Small intestine (tissue), 7 donors: ENCODE measurements around the gene PIWIL4. TPM values are rescaled to one million over a fixed set of nuclear protein-coding genes. Genes with fewer than 3 reads are reported as not detected.
"Not testable (repeated sequence)": the region's sequence is repeated elsewhere in the genome, so short reads cannot be mapped to it uniquely, and the experiment has no call there.

ENCODE experiments used
- DNase-seq, 2 donors: peaks; one replicate each; pipeline versions ENCODE4 v3.0.0 to v3.0.0-alpha.2; 2013
- FAIRE-seq: peaks from 2 replicates; lab custom pipeline; 2012; peaks lifted over from hg19 to GRCh38; lab: Jason Lieb, UNC
- H3K27ac ChIP-seq, 3 donors: one replicate each; pipeline ENCODE4 v1.5.1; 2013; ENCODE audit warnings: low read length in 2 of 3, mild to moderate bottlenecking in 2 of 3, control low read depth in 1 of 3, inconsistent platforms in 1 of 3, low read depth in 1 of 3, moderate library complexity in 1 of 3
- H3K27me3 ChIP-seq, 3 donors: one replicate each; pipeline ENCODE4 v1.6.1; 2013; ENCODE audit warnings: low read length in 3 of 3, inconsistent platforms in 1 of 3; ENCODE audit not compliant: control insufficient read depth in 3 of 3, insufficient read depth in 3 of 3
- H3K36me3 ChIP-seq, 3 donors: one replicate each; pipeline ENCODE4 v1.6.1; 2013; ENCODE audit warnings: low read length in 3 of 3, inconsistent platforms in 1 of 3, low read depth in 1 of 3, mild to moderate bottlenecking in 1 of 3, moderate library complexity in 1 of 3; ENCODE audit not compliant: control insufficient read depth in 3 of 3, insufficient read depth in 2 of 3
- H3K4me1 ChIP-seq, 3 donors: one replicate each; pipeline ENCODE4 v1.6.1; 2013; ENCODE audit warnings: low read length in 2 of 3, inconsistent platforms in 1 of 3, low read depth in 1 of 3, mild to moderate bottlenecking in 1 of 3, moderate library complexity in 1 of 3; ENCODE audit not compliant: control insufficient read depth in 3 of 3, insufficient read depth in 2 of 3
- H3K4me3 ChIP-seq, 3 donors: one replicate each; pipeline ENCODE4 v1.5.1; 2013; ENCODE audit warnings: low read length in 3 of 3, control low read depth in 1 of 3, inconsistent platforms in 1 of 3, low read depth in 1 of 3, mild to moderate bottlenecking in 1 of 3, moderate library complexity in 1 of 3
- H3K9me3 ChIP-seq, 2 donors: one replicate each; pipeline ENCODE4 v1.6.1; 2013; ENCODE audit warnings: low read depth in 1 of 2, low read length in 1 of 2; ENCODE audit not compliant: control insufficient read depth in 2 of 2, insufficient read depth in 1 of 2
- WGBS, 3 donors: extraction: QIAGEN DNeasy Blood & Tissue Kit; methylation state at CpG; one replicate each; pipeline ENCODE4 v1.1.7; 2013; 5-methylcytosine and 5-hydroxymethylcytosine counted together
- polyA plus RNA-seq, 4 donors: library from polyadenylated mRNA; stranded (reverse) in 3 of 4; unstranded in 1 of 4; fragments of 200-250 nt in 3 of 4; fragments of 120-200 nt in 1 of 4; gene quantifications; one replicate each; pipeline versions ENCODE4 v1.2.1 to v1.2.3, GENCODE V29; 2013
- donor health status: healthy with polysubstance abuse.
- donor health status: control.
- donor health status: control.
- donor health status: Bipolar disorder and iron deficiency.
- donor health status: healthy.

PIWIL4 gene
- polyA plus RNA-seq, 4 donors, result 8.0 to 23.5 (median 16.2) TPM

DNA sequence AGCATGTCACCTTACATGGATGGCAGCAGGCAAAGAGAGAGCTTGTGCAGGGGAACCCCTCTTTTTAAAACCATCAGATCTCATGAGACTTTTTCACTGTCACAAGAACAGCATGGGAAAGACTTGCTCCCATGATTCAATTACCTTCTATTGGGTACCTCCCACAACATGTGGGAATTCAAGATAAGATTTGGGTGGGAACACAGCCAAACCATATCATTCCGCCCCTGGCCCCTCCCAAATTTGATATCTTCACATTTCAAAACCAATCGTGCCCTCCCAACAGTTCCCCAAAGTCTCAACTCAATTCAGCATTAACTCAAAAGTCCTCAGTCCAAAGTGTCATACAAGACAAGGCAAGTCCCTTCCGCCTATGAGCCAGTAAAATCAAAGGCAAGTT lies 58.3 kb downstream of the PIWIL4 start:
- H3K9me3 ChIP-seq, result peaks cover 0 to 13% of the 10 kb centered on the region in 2 donors
- not testable (repeated sequence) for H3K4me1 ChIP-seq, H3K4me3 ChIP-seq, FAIRE-seq, H3K27ac ChIP-seq, H3K36me3 ChIP-seq, H3K27me3 ChIP-seq, DNase-seq
- 38 to 67% (median 48%) methylated on average over 3 of the region's 3 CpGs for WGBS, 3 donors

DNA sequence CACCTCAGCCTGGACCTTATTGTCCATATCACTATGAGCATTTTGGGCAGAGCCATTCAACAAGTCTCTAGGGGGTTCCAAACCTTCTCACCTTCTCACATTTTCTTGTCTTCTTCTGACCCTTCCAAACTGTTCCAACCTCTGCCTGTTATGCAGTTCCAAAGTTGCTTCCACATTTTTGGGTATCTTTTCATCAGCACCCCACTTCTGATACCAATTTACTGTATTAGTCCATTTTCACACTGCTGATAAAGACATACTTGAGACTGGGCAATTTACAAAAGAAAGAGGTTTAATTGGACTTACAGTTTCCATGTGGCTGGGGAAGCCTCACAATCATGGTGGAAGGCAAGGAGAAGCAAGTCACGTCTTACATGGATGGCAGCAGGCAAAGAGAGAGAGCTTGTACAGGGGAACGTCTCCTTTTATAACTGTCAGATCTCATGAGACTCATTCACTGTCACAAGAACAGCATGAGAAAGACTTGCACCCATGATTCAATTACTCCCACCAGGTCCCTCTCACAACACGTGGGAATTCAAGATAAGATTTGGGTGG lies 59.9 kb downstream of the PIWIL4 start:
- not testable (repeated sequence) for DNase-seq, H3K4me3 ChIP-seq, H3K4me1 ChIP-seq, H3K27ac ChIP-seq, H3K27me3 ChIP-seq, H3K36me3 ChIP-seq, FAIRE-seq
- 78 to 83% (median 80%) methylated on average over 3 of the region's 3 CpGs for WGBS, 3 donors
- peaks cover 0 to 13% of the 10 kb centered on the region in 2 donors for H3K9me3 ChIP-seq

DNA sequence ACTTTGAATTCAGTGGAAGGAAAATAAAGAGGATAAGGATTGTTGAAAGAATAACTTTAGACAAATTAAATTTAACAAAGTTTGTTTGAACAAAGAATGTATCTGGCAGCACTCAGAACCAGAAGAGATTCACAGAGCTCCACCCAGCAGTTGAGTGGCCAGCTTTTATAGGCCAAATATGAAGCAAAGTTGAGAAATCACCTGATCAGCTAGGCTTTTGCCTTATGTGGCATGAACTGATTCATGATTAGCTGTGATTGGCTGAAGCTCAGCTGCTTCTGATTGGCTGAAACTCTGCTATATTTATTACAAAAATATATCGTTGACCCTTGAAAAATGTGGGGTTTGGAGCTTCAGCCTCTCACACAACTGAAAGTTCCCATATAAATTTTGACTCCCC lies 62.6 kb downstream of the PIWIL4 start:
- no peak for FAIRE-seq
- H3K4me1 ChIP-seq, result no peaks in the 10 kb centered on the region
- 55 to 76% (median 68%) methylated on average over 1 of the region's 1 CpG for WGBS, 3 donors

DNA sequence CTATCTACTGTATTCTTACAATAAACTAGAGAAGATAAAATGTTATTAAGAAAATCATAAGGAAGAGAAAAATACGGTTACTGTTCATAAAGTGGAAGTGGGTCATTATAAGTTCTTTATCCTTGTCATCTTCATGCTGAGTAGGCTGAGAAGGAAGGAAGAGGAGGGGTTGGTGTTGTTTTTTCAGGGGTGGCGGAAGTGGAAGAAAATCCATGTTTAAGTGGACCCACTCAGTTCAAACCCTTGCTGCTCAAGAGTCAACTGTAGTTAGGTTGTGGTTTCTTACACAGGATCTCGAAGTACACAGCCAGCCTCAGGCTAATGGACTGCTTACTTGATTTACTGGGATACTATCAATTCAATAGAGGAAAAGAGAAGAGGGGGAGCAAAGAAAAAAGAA lies 63.1 kb downstream of the PIWIL4 start:
- H3K4me3 ChIP-seq, result no peak overlapping the region
- FAIRE-seq, result no peak
- no peak overlapping the region for H3K27ac ChIP-seq
- no peaks in the 10 kb centered on the region for H3K4me1 ChIP-seq
- DNase-seq, result no peak
- H3K36me3 ChIP-seq, result no peaks in the 10 kb centered on the region
- H3K27me3 ChIP-seq, result no peaks in the 10 kb centered on the region
- peaks cover 0 to 13% of the 10 kb centered on the region in 2 donors for H3K9me3 ChIP-seq
- 69 to 90% (median 75%) methylated on average over 3 of the region's 3 CpGs for WGBS, 3 donors

More for the DNA sequence above, 62.6 kb downstream of the PIWIL4 start:
- DNase-seq, result no peak
- H3K27me3 ChIP-seq, result no peaks in the 10 kb centered on the region
- H3K4me3 ChIP-seq, result no peak overlapping the region
- H3K9me3 ChIP-seq, result peaks cover 0 to 13% of the 10 kb centered on the region in 2 donors
- no peaks in the 10 kb centered on the region for H3K36me3 ChIP-seq
- no peak overlapping the region for H3K27ac ChIP-seq

DNA sequence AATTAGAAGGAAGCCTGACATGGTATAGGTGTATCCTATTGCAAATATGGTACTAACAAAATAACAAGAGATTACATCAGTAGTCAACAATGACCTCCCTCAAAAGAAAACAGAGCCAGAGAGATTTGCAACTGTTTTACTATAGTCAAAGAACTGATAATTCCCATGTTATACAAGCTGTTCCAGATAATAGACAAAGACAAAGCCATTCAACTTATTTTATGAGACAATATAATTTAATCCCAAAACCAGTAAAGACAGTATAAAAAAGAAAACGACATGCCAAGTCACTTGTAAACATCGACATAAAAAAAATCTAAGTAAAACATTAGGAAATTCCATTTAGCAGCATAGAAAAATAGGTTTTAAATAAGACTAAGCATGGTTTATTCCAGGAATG lies 65.2 kb downstream of the PIWIL4 start:
- H3K27me3 ChIP-seq, result no peaks in the 10 kb centered on the region
- DNase-seq (no peak), FAIRE-seq (no peak)
- H3K4me3 ChIP-seq, result no peak overlapping the region
- 48 to 73% (median 50%) methylated on average over 2 of the region's 2 CpGs for WGBS, 3 donors
- no peaks in the 10 kb centered on the region for H3K36me3 ChIP-seq
- peaks cover 0 to 3% of the 10 kb centered on the region in 2 donors for H3K9me3 ChIP-seq
- H3K27ac ChIP-seq, result no peak overlapping the region
- no peaks in the 10 kb centered on the region for H3K4me1 ChIP-seq

DNA sequence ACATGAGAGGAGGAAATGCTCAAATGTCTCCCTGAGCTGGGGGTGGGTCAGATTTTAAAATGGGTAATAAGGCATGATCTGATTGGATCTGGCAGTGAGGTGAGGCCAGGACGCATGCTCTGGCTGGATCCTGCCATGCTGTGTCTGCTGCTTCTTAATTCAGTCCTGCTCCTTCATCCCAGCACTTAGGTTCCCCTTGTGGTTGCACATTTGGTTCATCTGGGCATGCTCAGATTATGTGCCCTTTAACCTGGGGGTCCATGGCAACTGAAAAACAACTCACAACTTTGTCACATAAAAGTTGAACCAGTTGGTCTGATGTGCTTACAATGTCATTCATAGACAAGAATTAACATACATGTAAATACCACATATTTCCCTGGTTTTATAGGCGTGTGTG lies 67.9 kb downstream of the PIWIL4 start:
- no peak overlapping the region for H3K27ac ChIP-seq
- 83 to 91% (median 90%) methylated on average over 2 of the region's 2 CpGs for WGBS, 3 donors
- no peak overlapping the region for H3K4me3 ChIP-seq
- H3K9me3 ChIP-seq, result no peaks in the 10 kb centered on the region
- DNase-seq, result no peak
- no peaks in the 10 kb centered on the region for H3K36me3 ChIP-seq
- peaks cover 0 to 4% (median 0%) of the 10 kb centered on the region in 3 donors for H3K4me1 ChIP-seq
- no peaks in the 10 kb centered on the region for H3K27me3 ChIP-seq
- no peak for FAIRE-seq

DNA sequence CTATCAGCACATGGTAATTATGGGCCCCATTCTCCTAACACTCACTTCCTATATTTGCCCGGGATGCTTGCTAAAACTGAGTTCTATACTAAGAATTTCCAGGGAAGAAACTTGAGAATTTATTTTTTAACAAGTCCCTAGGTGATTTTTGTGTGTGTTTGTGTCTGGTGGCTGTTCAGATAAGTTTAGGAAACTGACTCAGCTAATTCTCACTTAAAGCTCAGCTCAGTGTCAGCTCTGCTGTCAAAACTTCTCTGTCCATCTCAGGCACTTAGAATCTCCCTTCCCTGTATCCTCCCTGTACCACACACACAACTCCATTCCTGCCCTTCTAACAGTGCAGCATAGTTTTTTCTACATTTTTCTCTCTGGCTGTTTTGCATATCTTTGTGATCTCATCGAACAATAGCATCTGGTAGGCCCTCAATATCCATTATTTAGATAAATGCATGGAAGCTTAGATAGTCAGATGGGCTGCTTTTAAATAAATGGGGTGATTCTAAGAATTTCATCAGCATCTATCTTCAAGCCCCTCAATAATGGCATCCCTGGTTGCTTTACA lies 69.3 kb downstream of the PIWIL4 start:
- WGBS, 3 donors, result 71 to 78% (median 77%) methylated on average over 2 of the region's 2 CpGs
- no peak for FAIRE-seq
- H3K27ac ChIP-seq, result no peak overlapping the region

DNA sequence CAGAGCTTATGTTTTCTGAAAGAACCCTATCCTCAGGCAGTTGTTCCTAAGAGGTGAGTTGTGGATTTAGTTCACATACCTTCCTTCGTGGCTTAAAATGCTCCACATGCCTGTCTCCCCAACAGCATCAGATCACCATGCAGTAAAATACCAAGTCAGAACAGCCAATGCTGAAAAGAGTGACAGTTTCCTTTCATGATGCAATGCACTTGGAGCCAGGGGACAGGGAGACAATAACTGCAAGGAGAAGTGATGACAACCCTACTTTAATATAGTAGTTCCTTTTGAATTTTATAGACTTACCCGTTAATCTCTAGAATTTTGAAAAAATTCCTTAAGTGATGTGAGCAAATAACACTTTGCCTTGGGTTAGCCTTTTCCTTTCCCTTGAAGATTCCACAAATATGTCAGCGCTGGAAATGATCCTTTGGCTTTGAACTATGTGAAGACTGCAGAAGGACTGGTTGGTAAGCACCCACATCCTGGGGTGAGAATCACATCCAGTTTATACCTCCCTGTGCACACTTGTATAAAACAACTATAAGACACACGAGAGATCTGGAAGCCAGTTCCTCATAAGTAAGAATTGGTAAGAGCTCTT lies 71.2 kb downstream of the PIWIL4 start:
- Histone ChIP-seq H3K4me1 (peaks cover 0 to 4% (median 0%) of the 10 kb centered on the region in 3 donors), H3K27me3 (no peaks in the 10 kb centered on the region), H3K9me3 (no peaks in the 10 kb centered on the region), H3K36me3 (no peaks in the 10 kb centered on the region), H3K4me3 (no peak overlapping the region), H3K27ac (peak overlapping the region in 1 of 3 donors; percentile 35)
- WGBS, 3 donors, result 72 to 82% (median 77%) methylated on average over 4 of the region's 4 CpGs
- no peak for FAIRE-seq
- DNase-seq, result no peak

More for the DNA sequence above, 69.3 kb downstream of the PIWIL4 start:
- Histone ChIP-seq H3K4me3 (no peak overlapping the region), H3K36me3 (no peaks in the 10 kb centered on the region), H3K9me3 (no peaks in the 10 kb centered on the region), H3K27me3 (no peaks in the 10 kb centered on the region), H3K4me1 (peaks cover 0 to 4% (median 0%) of the 10 kb centered on the region in 3 donors)
- no peak for DNase-seq
